Esophagus (tissue), 2 donors: ENCODE results near the gene SPECC1. TPM values are rescaled to one million over a fixed set of nuclear protein-coding genes. Genes with fewer than 3 reads are reported as not detected.
"Not testable (repeated sequence)": the region's sequence is repeated elsewhere in the genome, so short reads cannot be mapped to it uniquely, and the experiment has no call there.

Source experiments
- H3K27ac ChIP-seq, 2 donors: one replicate each; pipeline ENCODE4 v1.5.1; 2013; ENCODE audit warnings: low read depth in 2 of 2, mild to moderate bottlenecking in 2 of 2, inconsistent platforms in 1 of 2, low read length in 1 of 2, moderate library complexity in 1 of 2
- H3K27me3 ChIP-seq, 2 donors: one replicate each; pipeline ENCODE4 v1.6.1; 2013; ENCODE audit warnings: low read length in 2 of 2, control low read depth in 1 of 2, mild to moderate bottlenecking in 1 of 2; ENCODE audit not compliant: insufficient read depth in 2 of 2, control insufficient read depth in 1 of 2
- H3K36me3 ChIP-seq, 2 donors: one replicate each; pipeline ENCODE4 v1.6.1; 2013; ENCODE audit warnings: low read length in 1 of 2; ENCODE audit not compliant: control insufficient read depth in 2 of 2, insufficient read depth in 2 of 2
- H3K4me1 ChIP-seq, 2 donors: one replicate each; pipeline ENCODE4 v1.6.1; 2013; ENCODE audit warnings: low read length in 1 of 2; ENCODE audit not compliant: control insufficient read depth in 2 of 2, insufficient read depth in 2 of 2
- H3K4me3 ChIP-seq, 2 donors: one replicate each; pipeline ENCODE4 v1.5.1; 2013; ENCODE audit warnings: low read length in 2 of 2, mild to moderate bottlenecking in 2 of 2, low read depth in 1 of 2, moderate library complexity in 1 of 2
- H3K9me3 ChIP-seq, 2 donors: one replicate each; pipeline ENCODE4 v1.6.1; 2013; ENCODE audit warnings: mild to moderate bottlenecking in 2 of 2, low read depth in 1 of 2, low read length in 1 of 2, moderate library complexity in 1 of 2; ENCODE audit not compliant: control insufficient read depth in 2 of 2, insufficient read depth in 1 of 2
- WGBS, 2 donors: extraction: QIAGEN DNeasy Blood & Tissue Kit; methylation state at CpG; one replicate each; pipeline ENCODE4 v1.1.7; 2013; 5-methylcytosine and 5-hydroxymethylcytosine counted together
- polyA plus RNA-seq, 2 donors: library from polyadenylated mRNA; stranded (reverse); fragments of 200-250 nt; gene quantifications; one replicate each; pipeline ENCODE4 v1.2.3, GENCODE V29; 2013
- donor health status: healthy with polysubstance abuse.
- donor health status: Bipolar disorder and iron deficiency.

SPECC1 gene
- polyA plus RNA-seq, 2 donors, result 7.4 to 19.8 TPM

DNA sequence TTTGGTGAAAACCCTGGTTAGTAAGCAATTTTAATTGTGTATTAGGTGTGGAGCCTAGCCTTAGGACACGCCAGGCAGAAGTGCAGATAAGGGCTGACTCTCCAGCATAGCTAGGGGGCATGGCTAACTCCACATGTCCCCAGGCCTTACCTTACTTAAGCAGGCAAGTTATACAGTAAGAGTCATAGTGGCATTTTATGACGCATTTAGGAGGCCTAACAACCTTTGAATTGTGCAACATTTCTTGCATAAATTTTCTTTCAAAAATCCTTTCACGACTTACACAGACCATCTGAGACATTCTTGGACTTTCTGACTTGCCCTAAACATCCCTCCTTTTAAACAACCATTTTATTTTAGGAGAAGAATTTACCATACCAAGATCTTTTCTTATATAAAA is 187.1 kb downstream of the SPECC1 start:
- not testable (repeated sequence) for H3K36me3 ChIP-seq, H3K4me3 ChIP-seq, H3K27me3 ChIP-seq, H3K9me3 ChIP-seq, H3K27ac ChIP-seq, H3K4me1 ChIP-seq
- 87 to 91% methylated on average over 3 of the region's 3 CpGs for WGBS, 2 donors

DNA sequence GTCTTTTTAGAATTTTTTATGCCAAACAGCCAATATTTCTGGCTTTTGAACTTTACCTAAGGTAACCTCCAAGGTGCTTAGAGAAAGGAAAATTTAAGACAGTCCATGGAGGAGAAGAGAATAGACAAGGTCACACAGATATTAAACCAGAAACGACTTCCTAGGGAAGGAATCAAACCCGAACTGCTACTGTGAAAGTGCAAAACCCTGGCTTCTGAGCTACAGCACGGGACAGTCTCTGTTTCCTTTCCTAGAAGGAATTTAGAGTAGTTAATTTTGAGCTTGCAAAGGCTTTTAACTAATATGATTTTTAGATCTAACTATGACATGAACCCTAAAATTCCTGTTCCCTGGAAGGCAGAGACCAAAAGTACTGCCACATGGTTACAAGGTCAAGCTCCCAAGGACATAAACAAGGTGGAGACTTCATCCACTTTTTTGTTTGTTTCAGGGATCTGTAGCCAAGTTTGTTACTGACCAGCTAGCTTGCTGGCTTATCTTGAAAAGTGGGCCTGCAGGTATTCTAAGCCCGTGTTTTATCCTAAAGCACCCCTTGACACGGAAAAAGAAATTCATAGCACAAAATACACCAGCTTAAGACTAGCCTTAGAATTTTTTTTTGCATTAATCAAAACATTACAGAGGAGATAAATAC is 188.2 kb downstream of the SPECC1 start:
- Histone ChIP-seq H3K9me3 (no peaks in the 10 kb centered on the region), H3K27me3 (no peaks in the 10 kb centered on the region), H3K36me3 (no peaks in the 10 kb centered on the region), H3K4me1 (no peaks in the 10 kb centered on the region), H3K27ac (no peak overlapping the region), H3K4me3 (no peak overlapping the region)
- WGBS, 2 donors, result 76 to 87% methylated on average over 5 of the region's 5 CpGs

DNA sequence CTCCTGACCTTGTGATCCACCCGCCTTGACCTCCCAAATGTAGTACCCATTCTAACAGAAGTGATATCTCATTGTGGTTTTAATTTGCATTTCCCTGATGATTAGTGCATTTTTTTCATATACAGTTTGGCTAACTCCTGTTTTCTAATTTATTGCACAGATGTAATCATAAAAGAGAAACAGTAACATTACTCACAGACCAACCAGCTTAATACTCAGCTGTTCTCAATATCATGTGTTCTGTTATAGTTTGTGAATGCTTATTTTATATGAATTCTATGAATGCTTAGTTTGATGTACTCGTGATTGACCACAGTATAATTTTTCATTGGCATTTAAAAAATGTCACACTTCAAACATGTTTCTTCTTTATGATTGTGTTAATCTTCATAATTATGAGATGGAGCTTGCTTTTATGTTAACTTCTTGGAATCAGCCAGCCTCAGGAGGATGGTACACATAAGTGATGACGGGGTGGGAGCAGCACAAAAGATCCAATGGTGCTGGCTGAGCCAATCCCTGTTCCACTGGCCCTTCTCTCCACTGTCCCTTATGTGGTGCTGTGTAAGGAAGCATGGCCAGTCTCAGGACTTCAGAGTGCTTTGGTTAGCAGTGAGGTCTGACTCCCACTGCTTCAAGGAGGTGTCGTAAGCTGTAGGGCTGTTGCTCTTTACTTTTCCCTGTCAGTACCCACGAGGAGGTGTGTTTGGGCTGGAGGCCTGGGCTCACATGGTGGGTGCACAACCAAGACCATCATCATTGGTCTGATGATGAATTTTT is 191.0 kb downstream of the SPECC1 start:
- H3K9me3 ChIP-seq, result no peaks in the 10 kb centered on the region
- H3K36me3 ChIP-seq, result no peaks in the 10 kb centered on the region
- 84 to 86% methylated on average over 5 of the region's 5 CpGs for WGBS, 2 donors
- no peaks in the 10 kb centered on the region for H3K27me3 ChIP-seq
- no peaks in the 10 kb centered on the region for H3K4me1 ChIP-seq
- no peak overlapping the region for H3K27ac ChIP-seq
- H3K4me3 ChIP-seq, result no peak overlapping the region

DNA sequence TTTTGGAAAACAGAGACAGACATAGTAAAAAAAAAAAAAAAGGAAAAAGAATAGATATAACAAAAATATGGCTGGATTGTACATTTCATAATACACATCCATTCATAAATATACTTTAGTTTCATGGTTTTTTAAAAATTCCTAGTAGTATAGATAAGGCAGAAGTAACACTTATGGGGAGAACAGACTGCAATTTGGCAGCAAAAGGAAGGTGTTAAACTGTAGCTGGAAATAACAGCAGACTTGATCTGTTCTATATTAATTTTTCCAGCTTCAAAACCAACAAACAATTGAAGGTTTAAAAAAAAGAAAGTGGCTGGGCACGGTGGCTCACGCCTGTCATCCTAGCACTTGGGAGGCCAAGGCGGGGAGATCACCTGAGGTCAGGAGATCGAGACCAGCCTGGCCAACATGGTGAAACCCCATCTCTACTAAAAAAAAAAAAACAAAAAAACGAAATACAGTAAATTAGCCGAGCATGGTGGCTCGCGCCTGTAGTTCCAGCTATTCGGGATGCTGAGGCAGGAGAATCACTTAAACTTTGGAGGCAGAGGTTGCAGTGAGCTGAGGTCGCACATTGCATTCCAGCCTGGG is 191.8 kb downstream of the SPECC1 start:
- H3K9me3 ChIP-seq, result no peaks in the 10 kb centered on the region
- no peaks in the 10 kb centered on the region for H3K36me3 ChIP-seq
- no peak overlapping the region for H3K4me3 ChIP-seq
- no peaks in the 10 kb centered on the region for H3K4me1 ChIP-seq
- no peak overlapping the region for H3K27ac ChIP-seq
- 91% methylated on average over 10 of the region's 10 CpGs for WGBS, 2 donors
- H3K27me3 ChIP-seq, result no peaks in the 10 kb centered on the region

DNA sequence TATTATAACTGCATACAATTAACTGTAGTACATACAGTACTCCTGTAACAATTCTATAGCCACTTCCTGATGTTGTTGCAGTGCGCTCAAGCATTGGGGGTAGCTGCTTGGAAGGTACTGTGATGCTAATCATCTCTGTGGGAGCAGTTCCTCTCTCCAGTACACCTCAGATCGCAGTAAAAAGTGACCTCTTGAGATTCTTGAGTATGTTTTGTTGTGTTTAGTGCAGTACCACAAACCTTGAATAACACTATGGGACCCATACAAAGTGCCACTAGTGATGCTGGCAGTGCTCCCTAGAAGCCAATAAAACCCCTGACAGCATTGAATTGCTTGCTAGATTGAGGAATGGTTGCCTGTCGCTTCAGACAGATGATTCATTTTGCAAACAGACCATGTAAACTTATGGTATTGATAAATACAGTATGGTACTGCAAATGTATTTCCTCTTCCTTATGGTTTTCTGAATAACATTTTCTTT is 193.0 kb downstream of the SPECC1 start:
- H3K4me3 ChIP-seq, result no peak overlapping the region
- H3K4me1 ChIP-seq, result no peaks in the 10 kb centered on the region
- no peaks in the 10 kb centered on the region for H3K27me3 ChIP-seq
- peak overlapping the region in 1 of 2 donors; percentile 48 for H3K27ac ChIP-seq
- H3K36me3 ChIP-seq, result no peaks in the 10 kb centered on the region
- H3K9me3 ChIP-seq, result no peaks in the 10 kb centered on the region
- 76 to 79% methylated on average over 3 of the region's 3 CpGs for WGBS, 2 donors

DNA sequence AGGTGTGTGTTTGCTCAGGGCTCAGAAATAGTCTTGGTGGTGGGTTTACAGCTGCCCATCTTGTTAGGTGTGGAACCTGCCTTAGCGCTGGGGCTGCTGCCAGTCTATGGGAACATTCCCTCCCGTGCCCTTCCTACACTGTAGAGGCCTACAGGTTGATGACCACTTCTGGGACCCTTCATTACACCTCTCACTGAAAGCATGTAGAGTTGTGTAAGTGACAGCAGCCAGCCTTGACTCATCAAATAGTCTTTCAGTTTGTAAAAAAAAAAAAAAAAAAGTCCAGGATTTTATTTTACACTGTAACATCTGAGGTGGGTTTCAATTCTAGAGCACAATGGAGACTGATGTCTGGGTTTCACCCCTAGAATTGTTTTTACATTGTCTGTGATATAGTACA is 193.9 kb downstream of the SPECC1 start:
- Histone ChIP-seq H3K36me3 (no peaks in the 10 kb centered on the region), H3K27ac (no peak overlapping the region), H3K4me1 (no peaks in the 10 kb centered on the region), H3K27me3 (no peaks in the 10 kb centered on the region), H3K9me3 (no peaks in the 10 kb centered on the region), H3K4me3 (no peak overlapping the region)
- 96 to 100% methylated on average over 2 of the region's 2 CpGs for WGBS, 2 donors

DNA sequence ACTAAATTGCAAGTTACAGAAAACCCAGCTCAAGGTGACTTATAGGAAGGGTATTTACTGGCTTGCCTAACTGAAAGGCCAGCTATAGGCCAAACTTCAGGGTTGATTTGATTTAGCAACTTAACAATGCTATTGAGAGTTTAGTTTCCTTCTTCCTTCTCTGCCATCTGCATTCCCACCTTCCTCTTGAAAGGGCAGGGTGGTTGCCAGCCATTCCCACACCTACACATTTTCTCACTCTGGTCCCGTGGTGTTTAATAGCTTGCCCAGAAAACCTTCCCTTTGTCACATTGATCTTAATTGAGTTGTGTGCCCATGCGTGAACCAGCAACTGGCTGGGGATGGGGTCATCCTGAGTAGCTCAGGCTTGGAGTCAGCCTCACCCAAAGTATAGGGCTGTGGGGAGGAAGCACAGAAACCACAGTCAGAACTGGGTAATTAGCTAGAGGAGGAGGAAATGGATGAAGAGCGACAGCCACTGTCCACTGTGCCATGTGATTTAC is 194.7 kb downstream of the SPECC1 start:
- Histone ChIP-seq H3K9me3 (no peaks in the 10 kb centered on the region), H3K27ac (peak overlapping the region in 1 of 2 donors; percentile 47), H3K4me3 (no peak overlapping the region), H3K4me1 (no peaks in the 10 kb centered on the region), H3K27me3 (no peaks in the 10 kb centered on the region), H3K36me3 (no peaks in the 10 kb centered on the region)
- 82 to 83% methylated on average over 3 of the region's 3 CpGs for WGBS, 2 donors

DNA sequence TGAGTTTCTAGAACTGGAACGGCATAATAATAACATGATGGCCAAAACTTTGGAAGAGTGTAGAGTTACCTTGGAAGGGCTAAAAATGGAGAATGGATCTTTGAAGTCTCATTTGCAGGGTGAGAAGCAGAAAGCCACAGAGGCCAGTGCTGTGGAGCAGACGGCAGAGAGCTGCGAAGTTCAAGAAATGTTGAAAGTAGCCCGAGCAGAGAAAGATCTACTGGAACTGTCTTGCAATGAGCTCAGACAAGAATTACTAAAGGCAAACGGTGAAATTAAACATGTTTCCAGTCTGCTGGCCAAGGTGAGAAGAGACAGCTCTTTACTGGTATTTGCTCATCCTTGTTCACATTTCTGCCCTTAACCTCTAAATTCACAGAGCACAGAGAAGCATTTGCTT is 196.4 kb downstream of the SPECC1 start:
- no peaks in the 10 kb centered on the region for H3K36me3 ChIP-seq
- H3K27me3 ChIP-seq, result no peaks in the 10 kb centered on the region
- no peak overlapping the region for H3K4me3 ChIP-seq
- H3K9me3 ChIP-seq, result no peaks in the 10 kb centered on the region
- no peaks in the 10 kb centered on the region for H3K4me1 ChIP-seq
- H3K27ac ChIP-seq, result no peak overlapping the region
- 76 to 79% methylated on average over 5 of the region's 5 CpGs for WGBS, 2 donors

DNA sequence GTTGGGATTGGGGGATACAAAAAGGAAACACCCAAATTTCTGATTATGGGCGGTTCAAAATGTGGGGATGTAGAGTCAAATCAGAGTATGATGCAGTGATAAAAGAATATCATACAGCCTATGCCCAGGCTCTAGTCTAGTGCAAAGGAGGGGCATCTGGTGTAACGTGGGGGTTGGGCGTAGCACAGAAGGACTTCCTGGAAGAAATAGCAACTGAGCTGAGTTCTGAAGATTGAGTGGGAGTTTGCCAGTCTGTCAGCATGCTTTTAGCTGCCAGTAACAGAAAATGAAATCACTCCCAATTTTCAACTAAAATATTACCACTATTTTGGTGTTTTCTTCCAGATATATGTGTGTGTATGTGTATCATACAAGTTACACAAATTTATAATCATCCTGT is 196.9 kb downstream of the SPECC1 start:
- 77 to 81% methylated on average over 3 of the region's 3 CpGs for WGBS, 2 donors
- Histone ChIP-seq H3K4me1 (no peaks in the 10 kb centered on the region), H3K4me3 (no peak overlapping the region), H3K27me3 (no peaks in the 10 kb centered on the region), H3K36me3 (no peaks in the 10 kb centered on the region), H3K9me3 (no peaks in the 10 kb centered on the region), H3K27ac (no peak overlapping the region)
